Thyroid gland (tissue), 4 donors: ENCODE measurements around the gene RANBP17. TPM values are rescaled to one million over a fixed set of nuclear protein-coding genes. Genes with fewer than 3 reads are reported as not detected.

Experiments used
- DNase-seq, 2 donors: peaks; one replicate each; pipeline ENCODE4 v3.0.0-alpha.2; 2019
- H3K27ac ChIP-seq, 3 donors: fragments of 200-600 bp; sonication (generic); 1 replicate in 2 of 3; 2 replicates in 1 of 3; pipeline ENCODE4 v1.5.1; 2016 to 2019; ENCODE audit warnings: mild to moderate bottlenecking in 1 of 3, moderate library complexity in 1 of 3
- H3K27me3 ChIP-seq: fragments of 200-600 bp; sonication (generic); one replicate; pipeline ENCODE4 v1.5.1; 2019
- H3K36me3 ChIP-seq, 2 donors: fragments of 200-600 bp; sonication (generic); one replicate each; pipeline ENCODE4 v1.5.1; 2016 to 2019
- H3K4me1 ChIP-seq, 2 donors: fragments of 200-600 bp; sonication (generic); one replicate each; pipeline ENCODE4 v1.5.1; 2017 to 2019
- H3K4me3 ChIP-seq, 3 donors: fragments of 200-600 bp; sonication (generic); replicated peaks in 1 of 3; 1 replicate in 2 of 3; 2 replicates in 1 of 3; pipeline ENCODE4 v1.5.1; 2016; ENCODE audit warnings: mild to moderate bottlenecking in 1 of 3
- H3K9me3 ChIP-seq: fragments of 200-600 bp; sonication (generic); one replicate; pipeline ENCODE4 v1.5.1; 2017
- POLR2A ChIP-seq, 2 donors: fragments of 450-650 bp; IDR thresholded peaks; one replicate each; pipeline ENCODE4 v1.6.1; 2017; ENCODE audit warnings: antibody characterized with exemption in 2 of 2, mild to moderate bottlenecking in 2 of 2, moderate library complexity in 1 of 2
- WGBS, 2 donors: methylation state at CpG; one replicate each; pipeline ENCODE4 v1.1.5; 2017; 5-methylcytosine and 5-hydroxymethylcytosine counted together
- intact Hi-C: fragments of 100-400 bp; cut with DNase I; formaldehyde crosslinking; loops from one replicate; pipeline ENCODE4 v1.15.1; 2023
- total RNA-seq, 4 donors: library from RNA; depleted of rRNA; stranded (reverse); fragments of >200 nt; gene quantifications; one replicate each; pipeline ENCODE4 v1.2.3, GENCODE V29; 2016
- TF ChIP-seq, protein P1 (sequence below), 6 experiments: fragments of 200-600 bp in 3 of 6; fragments of 450-650 bp in 3 of 6; sonication (generic) in 3 of 6; IDR thresholded peaks; one replicate each; pipeline ENCODE4 v1.5.1; 2016 to 2019; ENCODE audit warnings: antibody characterized with exemption in 6 of 6, mild to moderate bottlenecking in 2 of 6, inconsistent platforms in 1 of 6, moderate library complexity in 1 of 6

Gene RANBP17
- total RNA-seq, 4 donors from 2014 or later, result 20.2 to 35.0 (median 26.7) TPM

DNA sequence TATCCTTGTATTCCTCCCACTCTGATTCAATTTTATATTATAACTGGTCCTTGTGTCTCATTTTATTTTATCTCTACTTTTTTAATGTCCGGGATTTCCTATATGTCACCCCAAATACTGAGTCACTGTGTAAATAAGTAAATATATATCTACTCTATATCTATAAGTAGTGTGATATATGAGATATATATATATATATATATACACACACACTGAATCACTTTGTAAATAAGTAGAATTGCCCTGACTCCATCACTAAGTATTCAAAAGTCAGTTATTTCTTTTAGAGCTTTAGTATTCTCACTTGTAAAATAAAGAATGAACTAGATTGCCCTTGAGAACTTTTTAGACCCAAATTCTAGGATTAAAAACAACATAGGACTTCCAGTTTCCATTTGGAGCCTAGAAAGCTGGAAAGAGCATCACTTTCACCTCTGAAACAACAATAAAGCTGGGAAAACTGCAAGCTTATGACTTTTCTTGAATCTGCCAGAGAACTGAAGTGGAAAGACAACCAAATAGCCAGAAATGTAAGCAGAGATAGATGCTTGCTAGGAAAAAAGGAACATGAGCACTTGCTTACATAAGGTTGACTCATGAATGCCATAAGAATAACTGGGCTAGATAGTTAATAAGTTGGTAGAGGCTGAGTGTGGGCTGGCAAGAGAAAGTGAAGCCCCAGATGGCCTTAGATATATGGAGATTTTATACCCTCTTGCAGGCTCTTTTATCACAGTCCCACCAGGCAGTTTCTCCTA is 276.1 kb downstream of the RANBP17 start:
- H3K4me1 ChIP-seq, result no peaks in the 10 kb centered on the region
- WGBS, 2 donors, result 96 to 97% methylated on average over 1 of the region's 1 CpG
- H3K27ac ChIP-seq, result no peak overlapping the region
- no peak for DNase-seq
- intact Hi-C loops, result no loop called here
- H3K4me3 ChIP-seq, result no peak overlapping the region
- TF ChIP-seq, protein P1, sequence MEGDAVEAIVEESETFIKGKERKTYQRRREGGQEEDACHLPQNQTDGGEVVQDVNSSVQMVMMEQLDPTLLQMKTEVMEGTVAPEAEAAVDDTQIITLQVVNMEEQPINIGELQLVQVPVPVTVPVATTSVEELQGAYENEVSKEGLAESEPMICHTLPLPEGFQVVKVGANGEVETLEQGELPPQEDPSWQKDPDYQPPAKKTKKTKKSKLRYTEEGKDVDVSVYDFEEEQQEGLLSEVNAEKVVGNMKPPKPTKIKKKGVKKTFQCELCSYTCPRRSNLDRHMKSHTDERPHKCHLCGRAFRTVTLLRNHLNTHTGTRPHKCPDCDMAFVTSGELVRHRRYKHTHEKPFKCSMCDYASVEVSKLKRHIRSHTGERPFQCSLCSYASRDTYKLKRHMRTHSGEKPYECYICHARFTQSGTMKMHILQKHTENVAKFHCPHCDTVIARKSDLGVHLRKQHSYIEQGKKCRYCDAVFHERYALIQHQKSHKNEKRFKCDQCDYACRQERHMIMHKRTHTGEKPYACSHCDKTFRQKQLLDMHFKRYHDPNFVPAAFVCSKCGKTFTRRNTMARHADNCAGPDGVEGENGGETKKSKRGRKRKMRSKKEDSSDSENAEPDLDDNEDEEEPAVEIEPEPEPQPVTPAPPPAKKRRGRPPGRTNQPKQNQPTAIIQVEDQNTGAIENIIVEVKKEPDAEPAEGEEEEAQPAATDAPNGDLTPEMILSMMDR (IDR thresholded peaks at IDR 0.05), result no peak
- TF ChIP-seq POLR2A (IDR thresholded peaks at IDR 0.05), result no peak
- no peaks in the 10 kb centered on the region for H3K36me3 ChIP-seq
- H3K27me3 ChIP-seq, result no peaks in the 10 kb centered on the region
- H3K9me3 ChIP-seq, result no peaks in the 10 kb centered on the region

DNA sequence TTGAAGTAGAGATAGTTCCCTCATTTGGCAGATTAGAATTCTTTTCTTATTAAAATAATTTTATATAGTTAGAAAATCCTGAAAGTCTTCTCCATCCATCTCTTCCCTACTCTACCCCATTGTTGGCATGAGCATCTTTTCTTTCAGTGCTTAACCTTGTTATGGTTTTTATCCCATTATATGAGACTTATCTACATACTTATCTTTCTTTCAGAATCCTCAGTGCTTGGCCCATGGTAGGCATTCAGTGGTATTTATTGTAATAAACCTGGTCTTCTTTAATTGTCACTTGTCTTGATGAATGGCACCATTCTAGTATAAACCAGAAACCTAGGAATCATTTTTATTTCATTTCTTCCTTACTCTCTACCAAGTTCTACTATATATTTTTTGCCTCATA is 277.4 kb downstream of the RANBP17 start:
- Histone ChIP-seq H3K4me3 (no peak overlapping the region), H3K27ac (no peak overlapping the region), H3K4me1 (no peaks in the 10 kb centered on the region), H3K27me3 (no peaks in the 10 kb centered on the region), H3K9me3 (no peaks in the 10 kb centered on the region), H3K36me3 (no peaks in the 10 kb centered on the region)
- DNase-seq, result no peak
- TF ChIP-seq, protein P1 (IDR thresholded peaks at IDR 0.05), result no peak
- no peak for TF ChIP-seq POLR2A (IDR thresholded peaks at IDR 0.05)
- intact Hi-C loops, result no loop called here

DNA sequence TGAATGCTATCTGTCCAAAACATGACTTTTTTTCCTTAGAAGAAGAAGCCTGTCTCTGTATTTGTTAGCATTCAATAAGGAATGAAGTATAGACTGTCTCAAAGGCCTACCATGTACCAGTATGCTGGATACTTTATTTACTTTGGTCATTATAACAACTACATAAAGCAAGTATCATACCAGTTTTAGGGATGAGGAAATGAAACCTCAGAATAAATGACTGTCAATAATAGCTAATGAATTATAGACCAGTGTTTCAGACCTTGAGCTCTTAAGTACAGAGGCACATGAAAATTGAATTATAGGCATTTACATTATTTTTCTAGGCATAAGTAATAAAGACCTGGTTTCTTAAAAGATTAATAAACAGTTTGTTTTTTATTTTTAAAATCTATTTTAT is 280.8 kb downstream of the RANBP17 start:
- H3K9me3 ChIP-seq, result no peaks in the 10 kb centered on the region
- no peaks in the 10 kb centered on the region for H3K4me1 ChIP-seq
- H3K27ac ChIP-seq, result no peak overlapping the region
- no peaks in the 10 kb centered on the region for H3K36me3 ChIP-seq
- DNase-seq, result no peak
- intact Hi-C loops, result no loop called here
- TF ChIP-seq, protein P1 (IDR thresholded peaks at IDR 0.05), result no peak
- TF ChIP-seq POLR2A (IDR thresholded peaks at IDR 0.05), result no peak
- no peak overlapping the region for H3K4me3 ChIP-seq
- H3K27me3 ChIP-seq, result no peaks in the 10 kb centered on the region

DNA sequence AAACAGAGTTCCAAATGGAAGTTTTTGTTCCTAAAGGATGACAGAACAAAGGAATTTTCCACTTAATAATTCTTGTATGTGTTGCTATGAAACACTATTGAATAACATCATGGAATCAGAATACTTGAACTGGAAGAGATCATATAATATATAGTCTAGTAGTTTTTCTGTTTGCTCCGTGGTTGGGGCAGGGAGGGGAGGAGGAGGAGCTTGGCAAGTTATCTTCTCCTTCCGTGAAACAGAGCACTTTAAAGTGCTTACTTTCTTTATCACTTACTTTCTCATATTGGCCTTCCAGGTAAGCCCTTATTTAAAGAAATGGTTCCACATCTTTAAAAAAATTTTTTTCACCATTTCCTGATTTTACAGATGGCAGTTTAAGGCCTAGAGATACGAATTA is 281.4 kb downstream of the RANBP17 start:
- no peak for TF ChIP-seq POLR2A (IDR thresholded peaks at IDR 0.05)
- TF ChIP-seq, protein P1 (IDR thresholded peaks at IDR 0.05), result no peak
- no peak overlapping the region for H3K4me3 ChIP-seq
- no peaks in the 10 kb centered on the region for H3K36me3 ChIP-seq
- H3K27me3 ChIP-seq, result no peaks in the 10 kb centered on the region
- DNase-seq, result no peak
- intact Hi-C loops, result no loop called here
- H3K9me3 ChIP-seq, result no peaks in the 10 kb centered on the region
- no peaks in the 10 kb centered on the region for H3K4me1 ChIP-seq
- 70 to 79% methylated on average over 3 of the region's 3 CpGs for WGBS, 2 donors
- H3K27ac ChIP-seq, result no peak overlapping the region

DNA sequence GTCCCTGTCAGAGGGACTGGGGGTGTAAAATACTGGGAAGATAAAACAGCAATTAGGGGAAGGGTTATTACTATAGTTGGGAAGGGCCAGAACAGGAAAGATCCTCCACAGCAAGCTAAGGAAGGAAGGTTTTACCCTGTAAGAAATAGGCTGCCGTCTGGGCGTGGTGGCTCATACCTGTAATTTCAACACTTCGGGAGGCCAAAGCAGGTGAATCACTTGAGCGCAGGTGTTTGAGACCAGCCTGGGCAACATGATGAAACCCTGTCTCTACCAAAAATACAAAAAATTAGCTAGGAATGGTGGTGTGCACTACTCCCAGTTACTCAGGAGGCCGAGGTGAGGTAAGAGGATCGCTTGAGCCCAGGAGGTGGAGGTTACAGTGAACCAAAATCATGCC is 282.1 kb downstream of the RANBP17 start:
- Histone ChIP-seq H3K4me3 (no peak overlapping the region), H3K9me3 (no peaks in the 10 kb centered on the region), H3K27me3 (no peaks in the 10 kb centered on the region), H3K27ac (no peak overlapping the region), H3K36me3 (no peaks in the 10 kb centered on the region), H3K4me1 (no peaks in the 10 kb centered on the region)
- whole genome bisulfite sequencing, 2 donors, result 84 to 97% methylated on average over 6 of the region's 6 CpGs
- intact Hi-C loops, result no loop called here
- TF ChIP-seq, protein P1 (IDR thresholded peaks at IDR 0.05), result no peak
- TF ChIP-seq POLR2A (IDR thresholded peaks at IDR 0.05), result no peak
- no peak for DNase-seq
